HCT116 (cell line): ENCODE data around the gene DCTN3. TPM values are rescaled to one million over a fixed set of nuclear protein-coding genes. Genes with fewer than 3 reads are reported as not detected.

Source experiments
- ATAC-seq: fragments of 200-7000 bp; cut with Tn5 transposase; 2 replicates; pipeline ENCODE4 v1.9.1; 2020; ENCODE audit warnings: mild to moderate bottlenecking, moderate library complexity
- BruUV-seq: library from RNA; stranded (reverse); fragments of 400-500 nt; replicated peaks from 2 replicates; lab custom pipeline; 2021; lab: Mats Ljungman, UMichigan
- CTCF ChIA-PET: fragments of 300-600 bp; sonication (Branson Sonifier 250); formaldehyde crosslinking; loops from one replicate; lab custom pipeline; 2021; ENCODE audit warnings: antibody characterized with exemption; lab: Charles Lee
- POLR2A ChIA-PET: fragments of 300-600, 350-600 bp; sonication (Branson Sonifier 250); formaldehyde crosslinking; loops from one replicate; lab custom pipeline; 2021; ENCODE audit warnings: antibody characterized with exemption; lab: Charles Lee
- RAD21 ChIA-PET, 2 experiments: fragments of 300-600 bp; sonication (Branson Sonifier 250); formaldehyde crosslinking; loops; one replicate each; lab custom pipeline; 2023; ENCODE audit warnings: low total read pairs in 2 of 2; ENCODE audit not compliant: uncharacterized antibody in 2 of 2, unreplicated experiment in 2 of 2, low non-redundant PET in 1 of 2; lab: Charles Lee
- DNase-seq: peaks from one replicate; pipeline ENCODE4 v3.0.0-alpha.2; 2010; ENCODE audit warnings: low read depth, low spot score
- H2AFZ ChIP-seq: fragments of 200-600 bp; shearing (Covaris generic), sonication (generic); 2 replicates; pipeline ENCODE4 v1.6.1; 2017; ENCODE audit warnings: low read depth, mixed run types, mixed read lengths, antibody characterized with exemption, low read length; ENCODE audit not compliant: poor library complexity, severe bottlenecking
- H3K27ac ChIP-seq: 2 replicates; pipeline ENCODE4 v1.5.1; 2012; ENCODE audit warnings: low read depth, low read length
- H3K27me3 ChIP-seq: fragments of 200-600 bp; sonication (generic); 2 replicates; pipeline ENCODE4 v1.6.1; 2016; ENCODE audit warnings: mixed run types, low read length, mixed read lengths; ENCODE audit not compliant: insufficient read depth
- H3K36me3 ChIP-seq, 2 experiments: fragments of 200-500 bp in 1 of 2; fragments of 200-600 bp in 1 of 2; sonication (Bioruptor generic) in 1 of 2; sonication (generic) in 1 of 2; 2 replicates each; pipeline versions ENCODE4 v1.5.1 to v1.6.1; 2014 to 2016; ENCODE audit warnings: low read length in 2 of 2, inconsistent platforms in 1 of 2, mixed read lengths in 1 of 2, mixed run types in 1 of 2; ENCODE audit not compliant: insufficient read depth in 2 of 2, control insufficient read depth in 1 of 2
- H3K4me1 ChIP-seq, 2 experiments: fragments of 200-600 bp in 1 of 2; sonication (generic) in 1 of 2; 2 replicates each; pipeline versions ENCODE4 v1.5.1 to v1.6.1; 2012 to 2017; ENCODE audit warnings: low read length in 2 of 2, inconsistent platforms in 1 of 2, mild to moderate bottlenecking in 1 of 2, mixed read lengths in 1 of 2, mixed run types in 1 of 2, moderate library complexity in 1 of 2; ENCODE audit not compliant: insufficient read depth in 2 of 2, control insufficient read depth in 1 of 2
- H3K4me2 ChIP-seq: fragments of 200-600 bp; sonication (generic); 2 replicates; pipeline ENCODE4 v1.6.1; 2017; ENCODE audit warnings: mixed run types, low read length, mixed read lengths
- H3K4me3 ChIP-seq, 2 experiments: fragments of 200-600 bp in 1 of 2; sonication (generic) in 1 of 2; replicated peaks in 1 of 2; 2 replicates each; pipeline ENCODE4 v1.5.1; 2011 to 2016; ENCODE audit warnings: low read length in 2 of 2, control low read depth in 1 of 2, low read depth in 1 of 2, mild to moderate bottlenecking in 1 of 2, mixed read lengths in 1 of 2, mixed run types in 1 of 2
- H3K79me2 ChIP-seq: fragments of 200-600 bp; sonication (generic); 2 replicates; pipeline ENCODE4 v1.6.1; 2017; ENCODE audit warnings: mild to moderate bottlenecking, mixed run types, low read length, moderate library complexity, mixed read lengths; ENCODE audit not compliant: insufficient read depth
- H3K9ac ChIP-seq: fragments of 200-600 bp; sonication (generic); 2 replicates; pipeline ENCODE4 v1.6.1; 2016; ENCODE audit warnings: low read length, mixed read lengths
- H3K9me2 ChIP-seq: fragments of 200-600 bp; sonication (generic), shearing (Covaris generic); 2 replicates; pipeline ENCODE4 v1.6.1; 2017; ENCODE audit warnings: mixed run types, mild to moderate bottlenecking, moderate library complexity; ENCODE audit not compliant: insufficient read depth
- H3K9me3 ChIP-seq, 2 experiments: fragments of 200-500 bp in 1 of 2; fragments of 200-600 bp in 1 of 2; sonication (Bioruptor generic) in 1 of 2; sonication (generic) in 1 of 2; 2 replicates each; pipeline ENCODE4 v1.6.1; 2014 to 2017; ENCODE audit warnings: low read length in 2 of 2, mixed read lengths in 2 of 2, inconsistent platforms in 1 of 2, low read depth in 1 of 2, mild to moderate bottlenecking in 1 of 2, mixed run types in 1 of 2, moderate library complexity in 1 of 2; ENCODE audit not compliant: control insufficient read depth in 1 of 2, insufficient read depth in 1 of 2
- H4K20me1 ChIP-seq: fragments of 200-600 bp; sonication (generic), shearing (Covaris generic); 2 replicates; pipeline ENCODE4 v1.6.1; 2017; ENCODE audit warnings: mixed run types, mild to moderate bottlenecking, moderate library complexity; ENCODE audit not compliant: insufficient read depth
- CBX3 ChIP-seq: IDR thresholded peaks from 2 replicates; pipeline ENCODE4 v1.6.1; 2012; ENCODE audit warnings: low read depth
- CEBPB ChIP-seq: IDR thresholded peaks from 2 replicates; pipeline ENCODE4 v1.6.1; 2012; ENCODE audit warnings: low read depth
- EZH2 ChIP-seq: fragments of 200-600 bp; sonication (generic); IDR thresholded peaks from 2 replicates; pipeline ENCODE4 v1.6.1; 2017; ENCODE audit warnings: antibody characterized with exemption, mixed run types
- EZH2phosphoT487 ChIP-seq: fragments of 200-600 bp; IDR thresholded peaks from 2 replicates; pipeline ENCODE4 v1.6.1; 2018; ENCODE audit warnings: antibody characterized with exemption, borderline replicate concordance
- POLR2AphosphoS5 ChIP-seq: IDR thresholded peaks from 2 replicates; pipeline ENCODE4 v1.6.1; 2011; ENCODE audit warnings: mild to moderate bottlenecking, low read depth, low read length, moderate library complexity
- TCF7L2 ChIP-seq: IDR thresholded peaks from 2 replicates; pipeline ENCODE4 v1.7.0; 2011; ENCODE audit warnings: borderline replicate concordance, inconsistent platforms; ENCODE audit not compliant: insufficient read depth, insufficient read length; ENCODE audit errors: extremely low read depth
- intact Hi-C: fragments of 100-400 bp; cut with micrococcal nuclease; formaldehyde crosslinking; loops from 2 replicates; pipeline ENCODE4 v1.10.0; 2022
- total RNA-seq: library from RNA; stranded (reverse); gene quantifications from one replicate; pipeline ENCODE4 v1.2.1, GENCODE V29; 2021; ENCODE audit not compliant: unreplicated experiment

DCTN3 gene
- total RNA-seq, 1 experiment from 2014 or later, result 64.0 TPM

GRCh38 chr9:34628656-34629490 lies 8.6 kb upstream of the DCTN3 start, which contains the start of gene ARID3C:
Gene ARID3C (minus strand): TSS chr9:34629066. CDS start chr9:34628014, 1,052 bp downstream.
- RAD21 ChIA-PET, result no interaction called here
- intact Hi-C loops, result no loop called here
- ATAC-seq (peak; percentile 91), DNase-seq (no peak)
- H3K4me1 ChIP-seq, result peaks cover 8 to 29% of the 10 kb centered on the region in 2 experiments
- no peaks in the 10 kb centered on the region for H3K36me3 ChIP-seq
- TF ChIP-seq EZH2phosphoT487, result no peak
- TF ChIP-seq TCF7L2, result no peak
- TF ChIP-seq CEBPB, result no peak
- TF ChIP-seq EZH2, result no peak
- TF ChIP-seq CBX3, result no peak
- TF ChIP-seq POLR2AphosphoS5, result no peak
- peak within 1 kb of the TSS; percentile 75 for H3K4me2 ChIP-seq
- BruUV-seq, result no TSS peak
- H3K9me2 ChIP-seq, result no peaks in the 10 kb centered on the region
- peak within 1 kb of the TSS; percentile 36 to 49 for H3K4me3 ChIP-seq
- no peaks in the 10 kb centered on the region for H4K20me1 ChIP-seq
- H3K27ac ChIP-seq, result no peak within 1 kb of the TSS
- H3K79me2 ChIP-seq, result no peaks in the 10 kb centered on the region
- CTCF ChIA-PET, result no interaction called here
- 0 out of 2 replicates have a peak within 1 kb of the TSS, but pooled peaks have one; percentile 7 for H3K9ac ChIP-seq
- POLR2A ChIA-PET, result interaction anchor here (1.5 to 1.7 kb wide), 2 partner anchors 9 kb away, joined by 3 to 7 read pairs; partner anchors contain the start of genes DCTN3 and SIGMAR1
- H3K27me3 ChIP-seq, result peaks cover 8% of the 10 kb centered on the region; the same call in 1 of the 2 replicates
- no peaks in the 10 kb centered on the region for H3K9me3 ChIP-seq
- peak within 1 kb of the TSS; percentile 86 for H2AFZ ChIP-seq
